KOPT-K1 (cell line): ENCODE measurements around the gene ECEL1.

Experiments used
- H3K27ac ChIP-seq: fragments of 200-600 bp; sonication (generic); 2 replicates; pipeline ENCODE4 v1.5.1; 2016; ENCODE audit warnings: antibody characterized with exemption, mild to moderate bottlenecking, low read depth, low read length; ENCODE audit not compliant: poor library complexity, severe bottlenecking
- H3K36me3 ChIP-seq: fragments of 200-600 bp; sonication (generic); 2 replicates; pipeline ENCODE4 v1.5.1; 2017; ENCODE audit warnings: antibody characterized with exemption, mild to moderate bottlenecking, low read length, moderate library complexity; ENCODE audit not compliant: insufficient read depth
- H3K9me3 ChIP-seq: fragments of 200-600 bp; sonication (generic); 2 replicates; pipeline ENCODE4 v1.5.1; 2017; ENCODE audit warnings: antibody characterized with exemption, low read length, mild to moderate bottlenecking; ENCODE audit not compliant: insufficient read depth, poor library complexity, severe bottlenecking

The ECEL1 gene

DNA sequence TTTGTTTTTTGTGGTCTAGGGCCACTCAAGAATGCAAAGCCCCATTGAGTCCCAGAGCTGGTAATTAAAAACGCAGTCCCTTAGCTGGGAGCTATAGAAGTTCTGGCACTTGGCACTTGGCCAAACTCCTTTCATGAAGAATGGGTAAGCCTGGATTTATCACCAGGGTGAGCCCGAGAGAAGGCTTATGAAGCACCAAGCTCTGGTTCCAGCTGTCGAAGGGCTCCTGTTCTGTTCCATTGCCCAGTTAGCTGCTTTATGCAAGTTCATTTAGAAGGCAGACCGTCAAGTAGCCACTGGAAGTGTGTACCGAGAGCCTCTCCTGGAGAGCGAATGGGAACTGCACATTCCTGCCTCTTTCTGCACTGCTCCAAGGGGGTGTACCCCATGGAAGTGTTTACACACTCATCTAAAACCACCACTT, 14.2 kb downstream of the ECEL1 start:
- Histone ChIP-seq H3K27ac (no peak overlapping the region), H3K9me3 (peaks cover 11% of the 10 kb centered on the region)

DNA sequence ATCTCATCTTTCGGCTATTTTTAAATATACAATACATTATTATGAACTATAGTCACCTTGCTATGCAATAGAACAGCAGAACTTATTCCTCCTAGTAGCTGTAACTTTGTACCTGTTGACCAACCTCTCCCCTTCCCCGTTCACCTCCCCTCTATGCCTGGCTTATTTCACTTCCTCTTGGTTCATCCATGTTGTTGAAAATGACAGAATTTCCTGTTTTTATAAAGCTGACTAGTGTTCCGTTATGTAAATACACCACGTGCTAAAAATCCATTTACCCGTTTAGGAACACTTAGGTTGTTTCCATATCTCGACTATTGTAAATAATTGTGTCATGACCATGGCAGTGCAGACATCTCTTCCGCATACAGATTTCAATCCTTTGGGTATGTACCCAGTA, 21.4 kb downstream of the ECEL1 start:
- no peaks in the 10 kb centered on the region for H3K9me3 ChIP-seq
- H3K27ac ChIP-seq: no peak overlapping the region
- no peaks in the 10 kb centered on the region for H3K36me3 ChIP-seq

More for the DNA sequence above, 14.2 kb downstream of the ECEL1 start:
- no peaks in the 10 kb centered on the region for H3K36me3 ChIP-seq

DNA sequence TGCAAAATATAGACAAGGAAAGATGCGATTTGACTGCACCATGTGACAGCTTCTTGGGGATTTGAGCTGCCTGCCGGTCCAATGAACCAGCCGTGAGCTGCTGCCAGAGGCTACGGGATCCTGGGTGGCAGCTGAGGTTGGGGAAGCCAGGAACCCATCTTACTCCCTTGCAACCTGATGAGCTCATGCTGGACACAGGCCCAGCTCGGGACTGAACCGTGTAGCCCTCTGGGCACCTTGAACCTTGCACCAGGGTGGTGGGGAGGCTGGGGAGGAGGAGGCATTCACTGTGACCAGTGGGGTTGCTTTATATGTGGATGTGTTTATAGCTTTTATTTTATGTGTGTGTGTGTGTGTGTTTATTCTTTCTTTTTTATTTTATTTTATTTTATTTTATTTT, 22.6 kb downstream of the ECEL1 start:
- Histone ChIP-seq H3K36me3 (no peaks in the 10 kb centered on the region), H3K9me3 (no peaks in the 10 kb centered on the region), H3K27ac (no peak overlapping the region)

DNA sequence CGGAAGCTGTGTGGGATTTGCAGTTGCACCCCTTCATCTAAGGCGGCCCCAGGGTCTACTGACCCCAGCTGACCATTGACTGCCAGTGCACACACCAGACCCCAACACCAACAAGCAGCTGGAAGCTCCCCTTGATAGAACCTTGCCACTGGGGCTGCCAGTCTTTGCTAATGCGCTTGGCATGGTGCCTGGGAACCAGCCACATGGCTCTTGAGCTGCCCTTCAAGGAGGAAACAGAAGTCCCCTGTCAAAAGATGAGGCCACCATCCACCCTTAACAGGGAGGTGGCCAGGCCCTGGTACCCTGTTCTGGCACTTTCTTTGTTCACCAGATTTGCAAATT, 23.1 kb downstream of the ECEL1 start:
- Histone ChIP-seq H3K27ac (no peak overlapping the region), H3K36me3 (no peaks in the 10 kb centered on the region), H3K9me3 (no peaks in the 10 kb centered on the region)

DNA sequence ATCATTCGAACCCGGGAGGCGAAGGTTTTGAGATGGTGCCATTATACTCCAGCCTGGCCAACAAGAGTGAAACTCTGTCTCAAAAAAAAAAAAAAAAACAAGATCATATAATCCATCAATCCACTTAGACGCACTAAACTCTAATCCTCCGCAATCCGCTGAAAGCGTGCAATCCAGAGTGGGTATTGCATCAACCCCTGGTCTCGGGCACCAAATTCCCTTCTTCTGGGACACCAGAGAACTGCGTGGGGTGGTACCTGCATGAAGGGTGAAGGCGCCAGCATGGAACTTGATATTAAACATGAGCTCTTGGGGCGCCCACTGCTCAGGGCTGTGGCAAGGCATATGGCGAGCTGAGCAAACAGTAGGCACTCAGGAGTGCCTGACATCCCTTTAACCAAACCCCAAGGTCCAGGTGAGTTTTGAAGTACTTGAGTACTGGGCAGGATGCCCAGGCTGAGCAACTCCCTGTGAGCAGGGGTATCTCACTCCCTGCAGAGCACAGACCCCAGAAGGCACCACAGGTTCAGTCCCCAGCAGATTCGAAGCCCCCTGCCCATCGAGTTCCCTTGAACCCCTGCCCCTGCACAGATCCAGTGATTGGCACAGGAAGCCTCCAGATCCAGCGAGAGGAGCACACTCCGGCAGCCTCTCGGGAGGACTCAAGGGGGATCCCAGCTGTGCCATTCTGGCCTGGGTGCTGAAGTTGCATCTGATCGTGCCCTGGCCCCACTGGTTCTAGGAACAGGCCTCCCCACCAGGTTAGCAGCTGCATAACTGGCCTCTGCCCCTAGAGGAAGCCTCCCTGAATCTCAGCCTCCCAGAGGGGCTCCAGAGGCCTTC, 23.7 kb downstream of the ECEL1 start:
- Histone ChIP-seq H3K9me3 (no peaks in the 10 kb centered on the region), H3K27ac (no peak overlapping the region), H3K36me3 (no peaks in the 10 kb centered on the region)

DNA sequence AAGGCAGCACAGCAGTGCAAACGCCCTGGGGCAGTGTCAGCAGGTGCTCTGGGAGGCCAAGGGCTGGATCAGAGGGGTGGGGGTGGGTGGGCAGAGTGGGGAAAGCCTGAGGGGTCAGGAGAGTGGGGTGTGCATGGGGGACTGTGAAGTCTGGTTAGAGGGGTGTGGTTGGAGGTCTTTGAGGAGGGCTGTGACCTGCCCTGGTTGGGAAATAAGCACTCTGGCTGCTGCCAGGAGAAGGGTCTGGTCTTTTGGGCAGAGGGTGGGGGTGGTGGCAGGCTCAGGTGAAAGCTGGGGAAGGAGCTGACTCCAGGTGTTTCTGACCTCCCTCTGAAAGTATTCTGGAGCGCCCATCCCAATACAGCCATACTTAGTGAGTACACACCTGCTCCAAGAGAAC, 27.5 kb downstream of the ECEL1 start:
- Histone ChIP-seq H3K9me3 (no peaks in the 10 kb centered on the region), H3K36me3 (no peaks in the 10 kb centered on the region), H3K27ac (no peak overlapping the region)

DNA sequence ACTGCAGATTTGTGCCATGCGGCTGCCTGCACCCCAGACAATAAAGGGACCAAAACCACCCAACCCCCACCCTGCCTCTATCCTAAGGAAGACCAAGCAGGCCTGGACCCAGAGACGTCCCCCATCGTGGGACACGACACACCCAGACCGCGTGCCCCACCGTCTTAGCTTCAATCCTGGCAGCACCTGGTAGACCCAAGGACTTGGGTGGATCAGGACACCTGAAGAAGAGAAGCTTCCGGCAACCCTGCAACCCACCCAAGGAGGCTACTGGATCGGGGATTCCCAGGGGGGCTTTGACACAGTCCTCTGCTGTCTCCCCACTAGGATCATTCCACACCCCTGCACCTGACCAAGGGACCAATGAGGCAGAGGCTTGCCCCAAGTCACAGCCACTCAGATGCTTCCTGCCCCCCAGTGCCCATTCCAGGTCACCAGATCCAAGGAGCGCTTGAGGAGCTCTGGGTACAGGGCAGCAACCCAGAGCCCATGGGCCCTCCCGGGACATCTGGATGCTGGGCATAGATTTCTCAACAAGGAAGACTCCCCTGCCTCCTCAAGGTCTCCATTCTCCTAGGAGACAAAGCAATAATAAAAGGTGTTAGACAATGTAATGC, 28.1 kb downstream of the ECEL1 start:
- Histone ChIP-seq H3K36me3 (no peaks in the 10 kb centered on the region), H3K27ac (no peak overlapping the region), H3K9me3 (no peaks in the 10 kb centered on the region)

DNA sequence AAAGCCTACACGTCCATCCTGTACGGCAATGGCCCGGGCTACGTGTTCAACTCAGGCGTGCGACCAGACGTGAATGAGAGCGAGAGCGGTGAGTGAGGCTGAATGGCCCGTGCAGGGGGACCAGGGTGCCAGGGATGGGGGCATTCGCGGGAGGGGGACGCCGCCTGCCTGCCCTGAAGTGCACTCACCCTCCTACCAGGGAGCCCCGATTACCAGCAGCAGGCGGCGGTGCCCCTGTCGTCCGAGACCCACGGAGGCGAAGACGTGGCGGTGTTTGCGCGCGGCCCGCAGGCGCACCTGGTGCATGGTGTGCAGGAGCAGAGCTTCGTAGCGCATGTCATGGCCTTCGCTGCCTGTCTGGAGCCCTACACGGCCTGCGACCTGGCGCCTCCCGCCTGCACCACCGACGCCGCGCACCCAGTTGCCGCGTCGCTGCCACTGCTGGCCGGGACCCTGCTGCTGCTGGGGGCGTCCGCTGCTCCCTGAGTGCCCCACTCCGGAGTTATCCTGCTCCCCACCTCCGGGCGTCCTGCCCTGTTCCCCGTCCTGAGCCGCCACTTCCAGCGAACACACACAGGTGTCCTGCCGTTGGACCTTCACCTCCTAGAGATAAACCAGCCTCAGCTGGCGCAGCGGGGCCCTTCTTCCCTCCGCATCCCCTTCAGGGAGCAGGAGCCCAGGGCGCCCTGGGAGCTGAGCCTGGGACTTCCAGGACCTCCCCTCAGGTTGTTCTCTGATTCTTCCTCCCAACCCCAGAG, 28.8 kb downstream of the ECEL1 start:
- Histone ChIP-seq H3K9me3 (no peaks in the 10 kb centered on the region), H3K36me3 (no peaks in the 10 kb centered on the region), H3K27ac (no peak overlapping the region)

DNA sequence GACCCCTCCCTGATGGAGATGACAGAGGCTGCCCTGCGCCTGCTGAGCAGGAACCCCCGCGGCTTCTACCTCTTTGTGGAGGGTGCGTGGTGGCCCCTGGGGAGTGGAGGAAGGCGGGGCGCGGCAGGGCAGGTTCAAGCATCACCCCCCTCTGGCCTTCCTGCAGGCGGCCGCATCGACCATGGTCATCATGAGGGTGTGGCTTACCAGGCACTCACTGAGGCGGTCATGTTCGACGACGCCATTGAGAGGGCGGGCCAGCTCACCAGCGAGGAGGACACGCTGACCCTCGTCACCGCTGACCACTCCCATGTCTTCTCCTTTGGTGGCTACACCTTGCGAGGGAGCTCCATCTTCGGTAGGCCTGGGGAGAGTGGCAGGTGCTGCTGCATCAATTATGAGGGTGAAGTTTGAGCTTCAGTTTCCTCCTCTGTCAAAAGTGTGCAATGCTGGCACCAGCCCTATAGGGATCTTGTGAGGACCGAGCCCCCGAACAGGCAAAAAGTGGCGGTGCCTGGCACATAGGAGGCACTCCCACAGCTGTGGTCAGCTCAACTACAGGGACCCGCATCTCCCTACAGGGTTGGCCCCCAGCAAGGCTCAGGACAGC, 29.5 kb downstream of the ECEL1 start:
- Histone ChIP-seq H3K27ac (no peak overlapping the region), H3K36me3 (no peaks in the 10 kb centered on the region), H3K9me3 (no peaks in the 10 kb centered on the region)

DNA sequence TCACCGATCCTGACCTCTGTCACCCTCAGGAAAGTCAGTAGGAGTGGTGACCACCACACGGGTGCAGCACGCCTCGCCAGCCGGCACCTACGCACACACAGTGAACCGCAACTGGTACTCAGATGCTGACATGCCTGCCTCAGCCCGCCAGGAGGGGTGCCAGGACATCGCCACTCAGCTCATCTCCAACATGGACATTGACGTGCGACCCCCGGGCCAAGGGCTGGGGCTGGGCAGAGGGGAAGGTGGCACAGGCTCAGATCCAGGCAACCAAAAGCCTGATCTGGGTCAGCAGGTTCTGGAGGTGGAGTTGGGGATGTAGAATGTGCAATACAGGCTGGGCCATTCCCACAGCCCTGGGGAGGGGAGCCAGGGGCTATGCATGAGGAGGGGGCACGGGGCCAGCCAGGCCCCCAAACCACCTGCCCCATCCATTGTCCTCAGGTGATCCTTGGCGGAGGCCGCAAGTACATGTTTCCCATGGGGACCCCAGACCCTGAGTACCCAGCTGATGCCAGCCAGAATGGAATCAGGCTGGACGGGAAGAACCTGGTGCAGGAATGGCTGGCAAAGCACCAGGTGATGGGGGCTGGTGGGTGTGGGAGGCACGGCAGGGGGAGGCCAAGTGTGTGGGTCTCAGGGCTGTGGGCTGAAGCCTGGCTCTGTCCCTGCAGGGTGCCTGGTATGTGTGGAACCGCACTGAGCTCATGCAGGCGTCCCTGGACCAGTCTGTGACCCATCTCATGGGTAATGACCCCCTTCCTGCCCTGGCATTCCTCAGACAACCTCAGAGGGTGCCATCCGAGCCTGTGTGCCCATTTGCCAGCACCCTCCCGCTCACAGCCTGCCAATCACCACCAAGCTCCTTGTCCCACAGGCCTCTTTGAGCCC, 30.3 kb downstream of the ECEL1 start:
- H3K9me3 ChIP-seq: no peaks in the 10 kb centered on the region
- H3K27ac ChIP-seq: no peak overlapping the region
- H3K36me3 ChIP-seq: no peaks in the 10 kb centered on the region

DNA sequence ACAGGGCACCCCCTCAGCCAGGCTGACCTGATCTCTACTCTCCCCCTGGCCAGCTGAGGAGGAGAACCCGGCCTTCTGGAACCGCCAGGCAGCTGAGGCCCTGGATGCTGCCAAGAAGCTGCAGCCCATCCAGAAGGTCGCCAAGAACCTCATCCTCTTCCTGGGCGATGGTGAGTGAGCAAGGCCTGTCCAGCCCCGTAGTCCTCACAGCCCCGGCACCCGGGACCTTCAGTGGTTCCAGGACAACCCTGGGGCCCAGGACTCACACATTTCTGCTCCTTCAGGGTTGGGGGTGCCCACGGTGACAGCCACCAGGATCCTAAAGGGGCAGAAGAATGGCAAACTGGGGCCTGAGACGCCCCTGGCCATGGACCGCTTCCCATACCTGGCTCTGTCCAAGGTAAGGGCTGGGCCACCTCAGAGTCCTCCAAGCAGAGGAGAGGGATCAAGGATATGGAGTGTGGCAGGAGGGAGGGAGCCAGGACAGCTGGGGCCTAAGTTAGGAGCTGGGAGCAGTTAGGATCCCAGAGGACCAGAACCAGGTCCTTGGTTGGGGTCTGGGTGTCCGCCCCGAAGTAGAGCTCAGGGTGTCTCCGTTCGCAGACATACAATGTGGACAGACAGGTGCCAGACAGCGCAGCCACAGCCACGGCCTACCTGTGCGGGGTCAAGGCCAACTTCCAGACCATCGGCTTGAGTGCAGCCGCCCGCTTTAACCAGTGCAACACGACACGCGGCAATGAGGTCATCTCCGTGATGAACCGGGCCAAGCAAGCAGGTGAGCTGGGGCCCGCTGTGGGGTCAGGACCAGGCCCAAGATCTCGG, 31.1 kb downstream of the ECEL1 start:
- no peaks in the 10 kb centered on the region for H3K36me3 ChIP-seq
- H3K27ac ChIP-seq: no peak overlapping the region
- no peaks in the 10 kb centered on the region for H3K9me3 ChIP-seq

DNA sequence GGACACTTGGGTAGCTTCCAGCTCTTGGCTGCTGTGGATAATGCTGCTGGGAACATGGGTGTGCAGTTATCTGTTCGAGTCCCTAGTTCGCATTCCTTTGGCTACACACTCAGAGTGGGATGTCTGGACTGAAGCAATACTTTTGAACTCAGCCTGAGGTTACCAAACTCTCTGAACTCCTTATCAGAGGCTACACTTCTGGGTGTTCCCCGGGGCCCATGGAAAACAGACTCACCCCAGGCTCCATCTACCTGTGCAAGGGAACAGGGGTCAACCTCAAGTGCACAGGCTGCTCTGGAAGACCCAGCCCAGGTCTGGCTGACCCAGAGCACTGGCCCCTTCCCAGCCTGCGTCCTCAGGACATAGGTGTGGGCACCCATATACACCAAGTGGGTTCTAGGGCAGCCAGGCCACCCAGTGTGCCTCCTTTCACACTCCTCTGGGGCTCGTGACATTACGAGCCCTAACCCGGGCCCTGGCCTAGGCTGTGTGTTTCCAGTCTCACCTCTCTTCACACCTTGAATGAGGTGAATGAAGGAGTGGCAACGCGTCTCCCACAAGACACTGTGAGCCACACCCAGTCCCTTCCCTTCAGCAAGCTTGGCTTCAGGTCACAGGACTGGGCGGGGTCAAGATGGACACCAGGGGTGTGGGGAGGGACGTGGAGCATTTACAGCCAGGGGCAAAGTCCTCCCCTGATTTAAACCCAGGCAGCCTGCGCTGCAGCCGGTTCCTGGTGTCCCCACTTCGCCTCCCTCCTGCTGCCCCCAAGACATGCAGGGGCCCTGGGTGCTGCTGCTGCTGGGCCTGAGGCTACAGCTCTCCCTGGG, 32.0 kb downstream of the ECEL1 start, which contains the start of gene ALPI:
ALPI (plus strand) TSS at position 728 of the 830 bp plus-strand sequence; CDS start at position 775, 47 bp downstream.
- H3K9me3 ChIP-seq: no peaks in the 10 kb centered on the region
- H3K36me3 ChIP-seq: no peaks in the 10 kb centered on the region
- H3K27ac ChIP-seq: no peak within 1 kb of the TSS

DNA sequence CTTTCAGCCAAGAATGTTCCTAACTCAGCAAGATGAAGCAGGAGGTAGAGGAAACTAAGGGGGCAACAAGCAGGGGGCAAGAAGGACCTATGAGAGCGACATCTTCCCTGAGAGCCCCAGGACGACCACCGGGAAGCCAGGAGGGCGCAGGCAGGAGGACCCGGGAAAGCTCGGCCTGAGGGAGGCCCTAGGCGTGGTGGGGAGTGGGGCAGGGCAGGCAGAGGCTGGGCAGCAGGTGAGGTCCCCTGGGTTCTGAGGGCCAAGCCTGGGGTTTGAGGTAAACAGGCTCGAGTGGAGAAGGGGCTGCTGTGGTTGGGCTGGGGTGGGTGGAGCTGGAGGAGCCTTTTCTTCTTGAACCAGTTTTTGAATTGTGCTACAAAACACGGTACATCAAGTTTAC, 33.0 kb downstream of the ECEL1 start:
- Histone ChIP-seq H3K9me3 (no peaks in the 10 kb centered on the region), H3K27ac (no peak overlapping the region), H3K36me3 (no peaks in the 10 kb centered on the region)
